H9 (cell line): ENCODE data around the gene SSTR5. TPM values are rescaled to one million over a fixed set of nuclear protein-coding genes. Genes with fewer than 3 reads are reported as not detected.

Experiments used
- DNase-seq: peaks from one replicate; pipeline ENCODE4 v3.0.0-alpha.2; 2017
- H2AFZ ChIP-seq: one replicate; pipeline ENCODE4 v1.6.1; 2013; ENCODE audit warnings: mild to moderate bottlenecking, low read length, control low read depth, moderate library complexity
- H2AK5ac ChIP-seq: 2 replicates; pipeline ENCODE4 v1.6.1; 2013; ENCODE audit warnings: low read length, control low read depth, mixed read lengths; ENCODE audit not compliant: insufficient read length
- H2BK120ac ChIP-seq: one replicate; pipeline ENCODE4 v1.6.1; 2013; ENCODE audit warnings: low read depth, mild to moderate bottlenecking, low read length, control low read depth, inconsistent platforms; ENCODE audit not compliant: poor library complexity, severe bottlenecking
- H2BK12ac ChIP-seq: 2 replicates; pipeline ENCODE4 v1.6.1; 2013; ENCODE audit warnings: low read length, control low read depth, mixed read lengths, low read depth; ENCODE audit not compliant: insufficient read length
- H2BK15ac ChIP-seq: 2 replicates; pipeline ENCODE4 v1.6.1; 2013; ENCODE audit warnings: low read depth, low read length, control low read depth
- H2BK20ac ChIP-seq: one replicate; pipeline ENCODE4 v1.6.1; 2013; ENCODE audit warnings: low read depth, mild to moderate bottlenecking, low read length, control low read depth, inconsistent platforms; ENCODE audit not compliant: poor library complexity, severe bottlenecking
- H2BK5ac ChIP-seq: 2 replicates; pipeline ENCODE4 v1.6.1; 2013; ENCODE audit warnings: low read length, control low read depth, mixed read lengths; ENCODE audit not compliant: insufficient read length
- H3K14ac ChIP-seq: 2 replicates; pipeline ENCODE4 v1.6.1; 2013; ENCODE audit warnings: low read length, control low read depth; ENCODE audit not compliant: insufficient read depth
- H3K18ac ChIP-seq: 2 replicates; pipeline ENCODE4 v1.6.1; 2013; ENCODE audit warnings: low read depth, mild to moderate bottlenecking, mixed read lengths, low read length, control low read depth; ENCODE audit not compliant: insufficient read length
- H3K23ac ChIP-seq: 2 replicates; pipeline ENCODE4 v1.6.1; 2013; ENCODE audit warnings: low read length, control low read depth, mixed read lengths, low read depth; ENCODE audit not compliant: insufficient read length
- H3K23me2 ChIP-seq: 2 replicates; pipeline ENCODE4 v1.6.1; 2013; ENCODE audit warnings: low read depth, mild to moderate bottlenecking, mixed read lengths, low read length, control low read depth; ENCODE audit not compliant: insufficient read length, poor library complexity, severe bottlenecking
- H3K27ac ChIP-seq: 2 replicates; pipeline ENCODE4 v1.5.1; 2013; ENCODE audit warnings: low read length, control low read depth, mixed read lengths, low read depth; ENCODE audit not compliant: insufficient read length
- H3K27me3 ChIP-seq: 2 replicates; pipeline ENCODE4 v1.6.1; 2013; ENCODE audit warnings: low read length, control low read depth, inconsistent platforms; ENCODE audit not compliant: insufficient read depth
- H3K4ac ChIP-seq: 2 replicates; pipeline ENCODE4 v1.6.1; 2013; ENCODE audit warnings: low read depth, mild to moderate bottlenecking, control low read depth, inconsistent platforms, low read length, moderate library complexity
- H3K4me1 ChIP-seq: 2 replicates; pipeline ENCODE4 v1.6.1; 2013; ENCODE audit warnings: low read length, control low read depth, inconsistent platforms; ENCODE audit not compliant: insufficient read depth
- H3K4me2 ChIP-seq: 2 replicates; pipeline ENCODE4 v1.6.1; 2013; ENCODE audit warnings: low read length, control low read depth, mixed read lengths; ENCODE audit not compliant: insufficient read length, insufficient read depth
- H3K56ac ChIP-seq: 2 replicates; pipeline ENCODE4 v1.6.1; 2013; ENCODE audit warnings: low read depth, mild to moderate bottlenecking, mixed read lengths, low read length, control low read depth; ENCODE audit not compliant: insufficient read length
- H3K79me1 ChIP-seq: 2 replicates; pipeline ENCODE4 v1.6.1; 2013; ENCODE audit warnings: low read depth, mild to moderate bottlenecking, moderate library complexity, low read length, control low read depth, inconsistent platforms; ENCODE audit not compliant: insufficient read depth, poor library complexity, severe bottlenecking
- H3K79me2 ChIP-seq: 2 replicates; pipeline ENCODE4 v1.6.1; 2013; ENCODE audit warnings: low read length, control low read depth, inconsistent platforms; ENCODE audit not compliant: insufficient read depth
- H3K9ac ChIP-seq: 2 replicates; pipeline ENCODE4 v1.6.1; 2013; ENCODE audit warnings: low read length, control low read depth, mixed read lengths; ENCODE audit not compliant: insufficient read length; ENCODE audit errors: extremely low read depth
- H3K9me3 ChIP-seq: one replicate; pipeline ENCODE4 v1.6.1; 2013; ENCODE audit warnings: low read depth, low read length, inconsistent platforms; ENCODE audit not compliant: control insufficient read depth
- H3T11ph ChIP-seq: one replicate; pipeline ENCODE4 v1.6.1; 2013; ENCODE audit warnings: mild to moderate bottlenecking, low read length, control low read depth, inconsistent platforms
- H4K20me1 ChIP-seq: one replicate; pipeline ENCODE4 v1.6.1; 2013; ENCODE audit not compliant: control insufficient read depth, insufficient read length, insufficient read depth
- H4K5ac ChIP-seq: 2 replicates; pipeline ENCODE4 v1.6.1; 2013; ENCODE audit warnings: low read depth, mild to moderate bottlenecking, mixed read lengths, low read length, control low read depth; ENCODE audit not compliant: insufficient read length
- H4K8ac ChIP-seq: replicated peaks from 2 replicates; pipeline ENCODE4 v1.6.1; 2013; ENCODE audit warnings: low read length, control low read depth, mixed read lengths, low read depth; ENCODE audit not compliant: insufficient read length
- H4K91ac ChIP-seq: 2 replicates; pipeline ENCODE4 v1.6.1; 2013; ENCODE audit warnings: low read depth, mild to moderate bottlenecking, moderate library complexity, mixed read lengths, low read length, control low read depth; ENCODE audit not compliant: insufficient read length
- H3K27ac Mint-ChIP-seq, 3 experiments: 2 replicates in 2 of 3; 3 replicates in 1 of 3; pipeline ENCODE4 v1.8.0; 2020 to 2021; ENCODE audit warnings: mixed read lengths in 3 of 3, mild to moderate bottlenecking in 1 of 3, moderate library complexity in 1 of 3
- H3K27me3 Mint-ChIP-seq: 2 replicates; pipeline ENCODE4 v1.8.0; 2021; ENCODE audit warnings: low read depth, mild to moderate bottlenecking, moderate library complexity, mixed read lengths
- H3K36me3 Mint-ChIP-seq, 3 experiments: 2 replicates in 2 of 3; 3 replicates in 1 of 3; pipeline ENCODE4 v1.8.0; 2020 to 2021; ENCODE audit warnings: low read depth in 3 of 3, mixed read lengths in 3 of 3; ENCODE audit not compliant: insufficient read depth in 1 of 3
- H3K4me1 Mint-ChIP-seq, 2 experiments: 2 replicates each; pipeline ENCODE4 v1.8.0; 2020; ENCODE audit warnings: mixed read lengths in 2 of 2
- H3K4me3 Mint-ChIP-seq, 2 experiments: 2 replicates in 1 of 2; 3 replicates in 1 of 2; pipeline ENCODE4 v1.8.0; 2020 to 2021; ENCODE audit warnings: mild to moderate bottlenecking in 2 of 2, mixed read lengths in 2 of 2, moderate library complexity in 1 of 2
- H3K9me3 Mint-ChIP-seq, 2 experiments: 2 replicates in 1 of 2; 3 replicates in 1 of 2; pipeline ENCODE4 v1.8.0; 2020; ENCODE audit warnings: mild to moderate bottlenecking in 2 of 2, mixed read lengths in 2 of 2, moderate library complexity in 1 of 2
- CTCF ChIP-seq: fragments of 200-600 bp; sonication (generic); conservative IDR thresholded peaks from 3 replicates; pipeline ENCODE4 v1.8.0; 2021; ENCODE audit warnings: antibody characterized with exemption, mild to moderate bottlenecking
- WGBS: extraction: QIAGEN DNeasy Blood & Tissue Kit; methylation state at CpG from one replicate; pipeline ENCODE4 v1.1.7; 2013; ENCODE audit warnings: missing lambda C conversion rate, low lambda C conversion rate, mixed read lengths; ENCODE audit not compliant: insufficient read length; ENCODE audit errors: extremely low coverage; 5-methylcytosine and 5-hydroxymethylcytosine counted together
- total RNA-seq: library from RNA; stranded (reverse); gene quantifications from 2 replicates; pipeline ENCODE4 v1.2.1, GENCODE V29; 2021

SSTR5 gene
- total RNA-seq, 1 experiment from 2014 or later = 0.22 TPM

GRCh38 chr16:1105888-1106620 lies 33.5 kb downstream of the SSTR5 start:
- Histone ChIP-seq H4K20me1 (no peaks in the 10 kb centered on the region), H3K4me2 (no peak overlapping the region), H3K79me2 (no peaks in the 10 kb centered on the region), H2BK15ac (no peak overlapping the region), H3K9ac (no peak overlapping the region), H3K56ac (no peak overlapping the region), H3T11ph (no peak overlapping the region), H4K8ac (no peak overlapping the region), H3K4me1 (no peaks in the 10 kb centered on the region), H2AFZ (no peak overlapping the region), H3K4ac (no peak overlapping the region), H2BK5ac (no peak overlapping the region), H3K9me3 (no peaks in the 10 kb centered on the region), H3K23ac (no peak overlapping the region), H4K91ac (no peak overlapping the region), H3K79me1 (no peaks in the 10 kb centered on the region), H3K27me3 (no peaks in the 10 kb centered on the region), H2BK120ac (no peak overlapping the region), H3K14ac (no peak overlapping the region), H2AK5ac (no peak overlapping the region), H3K23me2 (peaks cover 4% of the 10 kb centered on the region), H2BK12ac (no peak overlapping the region), H4K5ac (no peak overlapping the region), H3K18ac (no peak overlapping the region), H2BK20ac (no peak overlapping the region), H3K27ac (no peak overlapping the region)
- Mint-ChIP-seq H3K27ac (no peak overlapping the region), H3K9me3 (no peaks in the 10 kb centered on the region; a peak in 1 of 5 replicates), H3K27me3 (peaks cover 39% of the 10 kb centered on the region), H3K36me3 (no peaks in the 10 kb centered on the region), H3K4me3 (no peak overlapping the region), H3K4me1 (peaks cover 0 to 3% of the 10 kb centered on the region in 2 experiments; a peak in 1 of 4 replicates)
- TF ChIP-seq CTCF = peak; percentile 94
- DNase-seq = peak; percentile 81
- WGBS = no CpG with 5 or more reads among the region's 26 CpGs
